SK-N-MC (cell line): ENCODE results near the gene TSKS.

Experiments
- DNase-seq: peaks from one replicate; pipeline ENCODE4 v3.0.0-alpha.2; 2011; ENCODE audit warnings: low read depth, low spot score
- H3K27ac ChIP-seq: fragments of 200-600 bp; sonication (generic); 2 replicates; pipeline ENCODE4 v1.5.1; 2016; ENCODE audit warnings: mixed run types
- H3K36me3 ChIP-seq: fragments of 200-600 bp; sonication (generic); 2 replicates; pipeline ENCODE4 v1.6.1; 2017; ENCODE audit warnings: antibody characterized with exemption, low read length, mixed read lengths; ENCODE audit not compliant: insufficient read depth
- H3K4me3 ChIP-seq: fragments of 200-600 bp; sonication (generic); 2 replicates; pipeline ENCODE4 v1.5.1; 2016
- H3K9ac ChIP-seq: fragments of 200-600 bp; sonication (generic); 2 replicates; pipeline ENCODE4 v1.8.0; 2017; ENCODE audit warnings: mixed run types, mixed read lengths; ENCODE audit not compliant: insufficient read length
- H3K9me3 ChIP-seq: fragments of 200-600 bp; sonication (generic); 2 replicates; pipeline ENCODE4 v1.6.1; 2017; ENCODE audit warnings: low read depth, mild to moderate bottlenecking, antibody characterized with exemption, low read length, moderate library complexity, mixed read lengths
- EZH2 ChIP-seq: fragments of 200-600 bp; sonication (generic); IDR thresholded peaks from one replicate; pipeline ENCODE4 v1.6.1; 2017; ENCODE audit warnings: antibody characterized with exemption
- FOXP2 ChIP-seq: optimal IDR thresholded peaks from 2 replicates; pipeline ENCODE3; 2011; ENCODE audit warnings: mild to moderate bottlenecking, moderate library complexity; ENCODE audit not compliant: insufficient read depth; ENCODE audit errors: extremely low read length, control extremely low read depth
- POLR2AphosphoS5 ChIP-seq: IDR thresholded peaks from 2 replicates; pipeline ENCODE4 v1.6.1; 2012; ENCODE audit warnings: mild to moderate bottlenecking, low read depth, low read length, borderline replicate concordance

TSKS gene

DNA sequence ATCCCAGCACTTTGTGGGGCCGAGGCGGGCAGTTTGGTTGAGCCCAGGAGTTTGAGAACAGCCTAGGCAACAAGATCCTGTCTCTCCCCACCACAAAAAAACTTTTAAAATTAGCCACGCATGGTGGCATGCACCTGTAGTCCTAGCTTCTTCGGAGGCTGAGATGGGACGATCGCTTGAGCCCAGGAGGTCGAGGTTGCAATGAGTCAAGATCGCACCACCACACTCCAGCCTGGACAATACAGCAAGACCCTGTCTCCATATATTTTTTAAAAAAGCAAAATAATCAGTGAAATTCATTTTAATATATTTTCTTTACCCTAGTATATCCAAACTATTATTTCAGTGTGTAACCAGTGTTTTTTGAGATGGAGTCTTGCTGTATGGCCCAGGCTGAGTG, 11.9 kb upstream of the TSKS start:
- no peaks in the 10 kb centered on the region for H3K36me3 ChIP-seq
- no peak overlapping the region for H3K9ac ChIP-seq
- H3K9me3 ChIP-seq, result no peaks in the 10 kb centered on the region
- DNase-seq, result no peak
- H3K4me3 ChIP-seq, result no peak overlapping the region
- no peak for TF ChIP-seq FOXP2
- no peak for TF ChIP-seq EZH2
- no peak for TF ChIP-seq POLR2AphosphoS5
- no peak overlapping the region for H3K27ac ChIP-seq

DNA sequence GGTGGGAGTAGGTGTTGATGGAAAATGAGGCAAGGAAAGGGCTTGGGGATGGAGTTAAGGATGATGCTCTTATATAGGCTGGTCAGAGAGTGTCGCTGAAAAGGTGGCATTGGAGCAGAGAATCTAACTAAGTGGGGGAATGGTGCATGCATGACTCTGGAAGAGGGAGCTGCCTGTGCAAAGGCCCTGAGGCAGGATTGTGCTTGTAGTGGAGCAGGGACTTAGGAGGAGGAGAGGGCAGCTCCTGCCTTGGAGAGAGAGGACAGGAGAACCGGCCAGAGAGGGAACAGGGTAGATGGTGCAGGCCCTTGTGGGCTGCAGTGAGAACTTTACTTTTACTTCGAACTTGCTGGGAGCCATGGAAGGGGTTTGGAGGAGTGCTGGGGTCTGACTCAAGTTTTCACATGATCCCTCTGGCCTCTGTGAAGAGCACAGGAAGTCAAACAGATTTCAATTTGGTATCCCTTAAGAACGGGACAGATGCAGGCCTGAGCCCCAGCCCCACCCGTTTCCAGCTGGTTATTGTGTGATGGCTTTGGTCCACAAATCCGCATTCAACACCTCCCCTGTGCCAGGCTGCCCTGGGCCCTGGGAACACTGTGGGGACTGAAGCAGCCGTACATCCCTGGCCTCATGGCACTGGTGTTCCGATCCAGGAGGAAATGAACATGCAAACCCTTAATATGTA, 10.7 kb upstream of the TSKS start:
- Histone ChIP-seq H3K27ac (no peak overlapping the region), H3K9me3 (no peaks in the 10 kb centered on the region), H3K4me3 (no peak overlapping the region), H3K36me3 (no peaks in the 10 kb centered on the region), H3K9ac (no peak overlapping the region)
- no peak for TF ChIP-seq POLR2AphosphoS5
- no peak for TF ChIP-seq EZH2
- no peak for TF ChIP-seq FOXP2
- no peak for DNase-seq

DNA sequence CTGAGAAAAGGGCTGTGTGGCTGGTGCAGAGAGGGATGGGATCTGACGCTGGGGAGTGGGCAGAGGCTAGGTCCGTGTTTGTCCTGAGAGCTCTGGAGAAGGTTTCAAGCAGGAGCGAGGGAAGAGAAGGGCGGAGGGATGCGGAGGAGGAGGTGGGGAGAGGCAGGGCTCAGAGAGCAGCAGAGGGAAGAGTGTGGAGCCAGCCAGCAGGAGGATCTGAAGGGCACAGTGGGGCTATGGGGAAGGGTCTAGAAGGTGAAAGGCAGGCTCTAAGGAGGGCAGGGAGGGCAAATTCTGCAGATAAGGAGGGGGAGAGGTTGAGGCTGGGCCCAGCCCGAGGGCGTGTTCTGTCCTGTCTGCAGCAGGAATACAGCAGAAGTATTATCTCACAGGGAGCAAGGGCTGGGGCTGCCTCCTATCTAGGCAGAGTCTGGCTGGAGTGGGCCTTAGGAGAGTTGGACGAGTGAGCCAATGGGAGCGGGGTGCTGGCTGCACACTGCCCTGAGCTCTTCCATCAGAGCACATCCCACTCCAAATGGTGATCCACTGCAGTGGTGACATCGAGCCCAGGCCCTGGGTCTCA, 9.8 kb upstream of the TSKS start:
- Histone ChIP-seq H3K36me3 (no peaks in the 10 kb centered on the region), H3K27ac (no peak overlapping the region), H3K9ac (no peak overlapping the region), H3K9me3 (no peaks in the 10 kb centered on the region), H3K4me3 (no peak overlapping the region)
- no peak for DNase-seq
- TF ChIP-seq EZH2 (no peak), FOXP2 (no peak), POLR2AphosphoS5 (no peak)

DNA sequence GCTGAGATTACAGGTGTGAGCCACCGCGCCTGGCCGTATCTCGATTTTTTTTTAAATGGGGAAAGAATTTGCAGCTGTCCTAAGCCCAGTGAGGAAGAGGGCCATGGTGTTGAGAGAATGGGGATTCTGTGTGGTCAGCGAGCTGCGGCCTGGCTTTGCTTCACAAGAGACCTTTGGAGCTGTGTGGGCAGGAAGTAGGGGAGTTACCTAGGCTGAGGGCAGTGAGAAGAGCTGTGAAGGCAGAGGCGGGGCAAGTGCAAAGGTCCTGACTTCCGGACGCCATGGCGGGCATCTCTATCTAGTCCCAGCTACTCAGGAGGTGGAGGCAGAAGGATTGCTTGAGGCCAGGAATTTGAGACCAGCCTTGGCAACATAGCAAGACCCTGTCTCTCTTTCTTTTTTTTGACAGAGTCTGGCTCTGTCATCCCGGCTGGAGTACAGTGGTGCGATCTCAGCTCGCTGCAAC, 8.6 kb upstream of the TSKS start:
- Histone ChIP-seq H3K4me3 (no peak overlapping the region), H3K9me3 (no peaks in the 10 kb centered on the region), H3K27ac (no peak overlapping the region), H3K36me3 (no peaks in the 10 kb centered on the region), H3K9ac (no peak overlapping the region)
- TF ChIP-seq FOXP2, result no peak
- no peak for TF ChIP-seq EZH2
- TF ChIP-seq POLR2AphosphoS5, result no peak
- no peak for DNase-seq

DNA sequence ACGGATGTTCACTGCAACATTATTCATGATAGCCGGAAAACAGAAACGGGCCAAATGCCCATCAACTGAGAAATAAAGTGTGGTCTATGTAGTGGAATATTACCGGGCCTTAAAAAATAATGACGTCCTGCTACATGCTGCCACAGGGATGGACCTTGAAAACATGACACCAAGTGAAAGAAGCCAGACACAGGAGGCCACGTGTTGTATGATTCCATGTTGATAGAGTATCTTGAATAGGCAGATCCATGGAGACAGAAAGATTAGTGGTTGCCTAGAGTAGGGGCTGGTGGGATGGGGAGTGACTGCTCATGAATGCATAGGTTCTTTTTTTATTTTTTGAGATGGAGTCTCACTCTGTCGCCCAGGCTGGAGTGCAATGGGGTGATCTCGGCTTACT, 7.4 kb upstream of the TSKS start:
- TF ChIP-seq FOXP2 (no peak), EZH2 (no peak), POLR2AphosphoS5 (no peak)
- Histone ChIP-seq H3K9ac (no peak overlapping the region), H3K4me3 (no peak overlapping the region), H3K27ac (no peak overlapping the region), H3K9me3 (no peaks in the 10 kb centered on the region), H3K36me3 (no peaks in the 10 kb centered on the region)
- no peak for DNase-seq

DNA sequence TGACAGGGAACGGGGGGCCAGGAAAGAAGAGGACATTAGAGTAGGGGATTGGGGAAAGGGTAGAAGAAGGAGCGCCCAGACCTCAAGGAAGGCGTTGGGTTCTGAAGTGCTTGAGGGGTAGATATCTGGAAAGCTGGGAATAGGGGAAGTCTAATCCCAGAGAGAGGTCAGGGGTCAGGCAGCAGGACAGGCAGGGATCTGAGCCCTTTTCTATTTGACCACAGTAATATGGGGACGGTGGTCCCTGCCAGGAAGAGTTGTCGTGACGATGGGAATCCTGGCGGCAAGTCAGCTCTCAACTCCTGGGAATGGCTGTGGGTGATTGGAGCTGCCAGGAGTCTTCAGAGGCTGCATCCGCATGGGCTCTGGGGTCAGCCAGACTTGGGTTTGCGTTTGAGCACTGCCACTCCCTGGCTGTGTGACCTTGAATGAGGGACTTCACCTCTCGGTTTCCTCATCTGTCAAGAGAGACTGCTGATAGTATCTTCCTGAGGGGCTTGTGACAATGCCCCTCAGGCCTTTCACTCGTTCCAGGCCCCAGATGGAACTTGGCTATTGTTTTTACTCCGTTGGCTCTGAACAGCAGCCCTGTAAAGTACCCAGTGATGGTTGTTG, 5.0 kb upstream of the TSKS start:
- Histone ChIP-seq H3K9me3 (no peaks in the 10 kb centered on the region), H3K4me3 (peak overlapping the region; percentile 82), H3K9ac (peak overlapping the region; percentile 83), H3K36me3 (no peaks in the 10 kb centered on the region), H3K27ac (no peak overlapping the region)
- DNase-seq, result no peak
- TF ChIP-seq EZH2 (no peak), FOXP2 (no peak), POLR2AphosphoS5 (no peak)

DNA sequence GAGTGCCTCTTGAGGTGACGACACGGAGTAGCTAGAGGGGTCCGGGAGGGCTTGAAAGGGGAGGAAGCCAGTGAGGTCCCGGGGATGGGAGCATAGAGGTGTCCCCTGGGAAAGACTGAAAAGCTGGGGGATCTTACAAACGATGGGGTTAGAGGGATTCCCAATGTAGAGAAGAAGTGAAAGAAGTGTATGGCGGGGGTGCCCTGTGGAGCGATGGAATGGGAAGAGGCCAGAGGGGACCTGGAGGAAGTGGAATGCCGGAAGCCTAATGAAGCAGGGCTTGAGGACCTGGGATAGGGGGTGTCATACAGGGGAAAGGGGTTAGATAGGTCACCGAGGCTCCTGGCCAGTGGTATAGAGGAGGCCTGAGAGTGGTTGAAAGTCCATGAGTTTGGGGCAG, 4.3 kb upstream of the TSKS start:
- Histone ChIP-seq H3K27ac (no peak overlapping the region), H3K9ac (peak overlapping the region; percentile 83), H3K9me3 (no peaks in the 10 kb centered on the region), H3K4me3 (peak overlapping the region; percentile 82), H3K36me3 (no peaks in the 10 kb centered on the region)
- TF ChIP-seq POLR2AphosphoS5 (no peak), FOXP2 (no peak), EZH2 (no peak)
- DNase-seq, result no peak

DNA sequence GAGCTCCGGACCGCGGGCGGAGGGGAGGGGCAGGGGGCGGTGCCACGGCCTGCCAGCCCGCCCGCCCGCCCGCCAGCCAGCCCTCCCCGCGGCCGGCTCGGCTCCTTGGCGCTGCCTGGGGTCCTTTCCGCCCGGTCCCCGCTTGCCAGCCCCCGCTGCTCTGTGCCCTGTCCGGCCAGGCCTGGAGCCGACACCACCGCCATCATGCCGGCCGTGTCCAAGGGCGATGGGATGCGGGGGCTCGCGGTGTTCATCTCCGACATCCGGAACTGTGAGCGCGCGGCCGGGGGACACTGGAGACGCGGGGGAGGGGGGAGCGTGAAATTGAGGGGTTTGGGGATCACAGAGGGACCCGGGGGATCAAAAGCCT, 3.8 kb upstream of the TSKS start, which contains the start of gene AP2A1:
AP2A1 (plus strand) TSS at position 72 of the 370 bp plus-strand sequence; CDS start at position 205, 133 bp downstream.
- H3K9ac ChIP-seq, result peak within 1 kb of the TSS; percentile 83
- peak within 1 kb of the TSS; percentile 94 for H3K27ac ChIP-seq
- no peaks in the 10 kb centered on the region for H3K36me3 ChIP-seq
- DNase-seq, result no peak
- TF ChIP-seq POLR2AphosphoS5, result peak; percentile 63; the same call in 1 of the 2 replicates
- TF ChIP-seq FOXP2, result no peak
- TF ChIP-seq EZH2, result no peak
- H3K9me3 ChIP-seq, result no peaks in the 10 kb centered on the region
- H3K4me3 ChIP-seq, result peak within 1 kb of the TSS; percentile 82
